Activated T-helper 2 cell treated with anti-CD3 and anti-CD28 coated beads, Interferon-gamma antibody, Interleukin-2, Interleukin-4, amounts not matched to agents 10 μg/mL and 5 μg/mL and 100 μg/mL, durations not matched to agents 14 hours and 24 hours and 36 hours (primary cell): ENCODE data around the gene C11orf65. TPM values are rescaled to one million over a fixed set of nuclear protein-coding genes. Genes with fewer than 3 reads are reported as not detected.

Experiments
- DNase-seq: peaks from one replicate; pipeline ENCODE4 v3.0.0; 2021; ENCODE audit warnings: low spot score
- H3K27ac Mint-ChIP-seq: one replicate; pipeline ENCODE4 v1.8.0; 2021; ENCODE audit warnings: mixed read lengths
- H3K27me3 Mint-ChIP-seq: one replicate; pipeline ENCODE4 v1.8.0; 2021; ENCODE audit warnings: low read depth, mixed read lengths
- H3K36me3 Mint-ChIP-seq: one replicate; pipeline ENCODE4 v1.8.0; 2021; ENCODE audit warnings: low read depth, mixed read lengths
- H3K4me1 Mint-ChIP-seq: one replicate; pipeline ENCODE4 v1.8.0; 2021; ENCODE audit warnings: low read depth, mixed read lengths
- H3K4me3 Mint-ChIP-seq: one replicate; pipeline ENCODE4 v1.8.0; 2021; ENCODE audit warnings: low read depth, mild to moderate bottlenecking, moderate library complexity, mixed read lengths
- H3K9me3 Mint-ChIP-seq: one replicate; pipeline ENCODE4 v1.8.0; 2021; ENCODE audit warnings: mixed read lengths
- intact Hi-C: fragments of 100-400 bp; cut with micrococcal nuclease; formaldehyde crosslinking; loops from one replicate; pipeline ENCODE4 v1.15.1; 2023
- total RNA-seq: library from RNA; stranded (reverse); gene quantifications from 2 replicates; pipeline ENCODE4 v1.2.3, GENCODE V29; 2022

C11orf65 gene
- total RNA-seq, 1 donor from 2014 or later, result 0.43 TPM

DNA sequence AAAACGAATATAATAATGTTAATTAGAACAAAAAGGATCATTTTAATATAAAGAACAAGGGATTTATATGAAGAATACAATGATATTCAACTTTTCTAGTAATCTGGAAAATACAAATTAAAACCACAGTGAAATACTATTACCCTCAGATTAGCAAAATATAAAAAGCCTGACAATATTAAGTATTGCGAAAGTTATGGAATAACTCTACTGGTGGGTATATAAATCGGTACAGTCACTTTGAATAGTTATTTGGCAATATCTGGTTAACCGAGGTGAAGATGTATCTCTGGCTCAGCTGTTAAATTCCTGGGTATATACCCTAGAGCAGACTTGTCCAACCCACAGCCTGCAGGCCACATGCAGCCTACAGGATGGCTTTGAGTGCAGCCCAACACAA is 125.7 kb downstream of the C11orf65 start:
- intact Hi-C loops, result no loop called here
- H3K27ac Mint-ChIP-seq, result no peak overlapping the region

DNA sequence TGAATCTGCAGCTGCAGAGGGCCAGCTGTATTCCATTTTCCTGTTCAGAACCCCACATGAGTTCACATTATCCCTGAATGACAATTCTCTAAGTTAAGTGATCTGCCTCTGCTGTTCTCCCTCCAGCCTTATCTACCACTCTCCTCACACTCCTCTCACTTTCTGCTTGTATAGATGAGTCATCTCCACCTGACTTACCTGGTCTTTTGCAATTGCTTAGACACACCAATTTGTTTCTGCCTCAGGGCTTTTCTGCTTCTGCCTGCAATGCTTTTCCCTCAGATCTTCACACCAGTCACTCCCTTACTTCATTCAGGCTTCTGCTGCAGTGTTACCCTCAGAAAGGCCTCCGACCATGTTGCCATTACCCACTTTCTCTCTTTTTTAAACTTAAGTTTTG is 126.4 kb downstream of the C11orf65 start:
- DNase-seq, result no peak
- Mint-ChIP-seq H3K9me3 (no peaks in the 10 kb centered on the region), H3K27ac (no peak overlapping the region), H3K27me3 (no peaks in the 10 kb centered on the region), H3K36me3 (peaks cover 23% of the 10 kb centered on the region), H3K4me3 (no peak overlapping the region), H3K4me1 (peaks cover 21% of the 10 kb centered on the region)
- intact Hi-C loops, result no loop called here

More for the DNA sequence above, 125.7 kb downstream of the C11orf65 start:
- Mint-ChIP-seq H3K36me3 (peaks cover 24% of the 10 kb centered on the region), H3K27me3 (no peaks in the 10 kb centered on the region), H3K4me1 (peaks cover 21% of the 10 kb centered on the region), H3K9me3 (no peaks in the 10 kb centered on the region), H3K4me3 (no peak overlapping the region)
- no peak for DNase-seq

DNA sequence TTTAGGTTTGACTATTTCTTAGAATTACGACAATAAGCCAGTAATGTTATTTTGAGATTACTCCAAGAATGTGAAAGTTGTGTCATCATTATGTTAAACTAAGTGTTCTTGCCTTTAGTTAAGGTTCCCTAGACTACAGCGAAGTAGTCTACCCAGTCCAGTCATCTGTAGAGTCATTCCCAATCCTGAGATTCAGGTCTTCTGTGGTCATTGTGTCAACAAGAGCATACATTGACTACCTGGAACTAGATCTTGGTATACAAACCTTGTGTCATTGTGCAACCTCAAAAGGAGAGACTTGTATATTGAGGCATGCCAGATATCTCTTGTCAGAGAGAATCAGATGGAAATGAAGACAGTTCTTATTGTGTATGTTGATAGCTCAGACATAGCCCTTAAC is 128.6 kb downstream of the C11orf65 start:
- Mint-ChIP-seq H3K4me1 (peaks cover 17% of the 10 kb centered on the region), H3K27ac (no peak overlapping the region), H3K4me3 (no peak overlapping the region), H3K9me3 (no peaks in the 10 kb centered on the region), H3K27me3 (no peaks in the 10 kb centered on the region), H3K36me3 (peaks cover 26% of the 10 kb centered on the region)
- intact Hi-C loops, result no loop called here
- no peak for DNase-seq

DNA sequence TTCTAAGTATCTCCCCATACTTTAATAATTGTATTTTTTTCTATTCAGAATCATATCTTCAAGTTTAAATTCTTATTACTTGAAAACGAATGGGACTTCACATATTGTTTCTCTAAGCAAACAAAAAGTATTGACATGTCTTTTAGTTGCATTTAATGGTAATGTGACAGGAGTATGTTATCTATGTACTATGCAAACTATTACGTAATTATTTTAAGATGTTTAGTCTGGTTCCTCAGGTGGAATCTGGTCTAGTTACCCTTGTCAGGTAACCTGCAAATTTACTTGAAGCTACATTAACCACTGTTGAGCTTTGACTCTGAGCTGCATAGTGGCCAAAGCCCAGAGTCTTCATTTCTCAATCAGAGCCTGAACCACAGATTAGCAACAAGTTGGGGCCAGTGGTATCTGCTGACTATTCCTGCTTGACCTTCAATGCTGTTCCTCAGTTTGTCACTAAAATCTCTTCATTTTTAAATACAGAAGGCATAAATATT is 133.9 kb downstream of the C11orf65 start:
- no peak for DNase-seq
- Mint-ChIP-seq H3K4me1 (no peaks in the 10 kb centered on the region), H3K9me3 (no peaks in the 10 kb centered on the region), H3K27me3 (no peaks in the 10 kb centered on the region), H3K36me3 (peaks cover 65% of the 10 kb centered on the region), H3K4me3 (no peak overlapping the region), H3K27ac (no peak overlapping the region)
- intact Hi-C loops, result no loop called here

Other genes with a start within 250 kb of the C11orf65 start
- gene NPAT, start 244.9 kb downstream of the C11orf65 start, total RNA-seq, result 25.6 and 28.5 TPM in 2 replicates
- 34.1 and 34.7 TPM in 2 replicates for gene ATM, start 244.5 kb downstream of the C11orf65 start, total RNA-seq
- 9.9 and 10.0 TPM in 2 replicates for gene POGLUT3, start 30.9 kb upstream of the C11orf65 start, total RNA-seq
- 1.2 and 1.8 TPM in 2 replicates for gene EXPH5, start 126.2 kb upstream of the C11orf65 start, total RNA-seq
- 57.8 TPM in 2 replicates for gene DDX10, start 197.5 kb upstream of the C11orf65 start, total RNA-seq